ENCODE data around the gene WSCD2.

WSCD2 gene

GRCh38 chr12:108127654-108128053, 1.4 kb upstream of the WSCD2 start:
- DNase-seq (ENCODE audit: low read depth, low spot score), result no peak

DNA sequence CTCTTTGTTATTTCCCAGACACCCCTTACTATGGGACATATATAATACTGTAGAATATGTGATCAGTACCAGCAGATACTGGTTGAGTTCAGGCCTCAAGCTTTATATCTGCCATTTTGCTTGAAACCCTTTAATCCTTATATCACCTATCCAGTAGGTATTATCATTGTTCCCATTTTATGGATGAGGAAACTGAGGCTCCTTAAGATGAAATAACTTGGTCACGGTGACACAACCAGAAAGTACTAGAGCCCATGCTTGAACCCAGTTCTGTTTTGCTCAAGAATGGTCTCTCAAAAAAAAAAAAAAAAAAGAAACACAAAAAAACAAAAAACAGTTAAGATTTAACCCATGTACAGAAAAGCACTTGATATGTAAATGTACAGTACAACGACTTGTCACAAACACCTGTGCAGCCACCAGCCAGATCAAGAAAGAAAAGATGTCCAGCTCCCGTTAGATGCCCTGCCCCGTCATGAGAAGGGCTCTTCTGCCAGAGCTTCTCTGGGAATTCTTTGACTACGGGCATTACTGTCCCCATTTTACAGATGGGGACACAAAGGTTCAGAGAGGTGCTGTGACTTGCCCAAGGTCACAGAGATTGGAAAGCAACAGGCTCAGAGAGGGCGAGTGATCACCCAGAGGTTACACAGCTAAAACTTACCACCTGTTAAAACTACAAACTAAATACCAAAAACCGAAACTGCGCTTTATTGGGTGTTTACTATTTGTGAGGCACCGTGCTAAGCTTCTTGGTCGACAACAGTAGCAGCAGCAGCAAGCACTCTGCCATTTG, 669 bp upstream of the WSCD2 start:
- DNase-seq (ENCODE audit: low read depth, low spot score), result no peak

- no peak for DNase-seq (ENCODE audit: low read depth, low spot score)
Measured at GRCh38 chr12:108131035-108131434, 1.9 kb downstream of the WSCD2 start.

GRCh38 chr12:108131657-108132126, 2.6 kb downstream of the WSCD2 start:
- no peak for DNase-seq (ENCODE audit: low read depth, low spot score)

DNA sequence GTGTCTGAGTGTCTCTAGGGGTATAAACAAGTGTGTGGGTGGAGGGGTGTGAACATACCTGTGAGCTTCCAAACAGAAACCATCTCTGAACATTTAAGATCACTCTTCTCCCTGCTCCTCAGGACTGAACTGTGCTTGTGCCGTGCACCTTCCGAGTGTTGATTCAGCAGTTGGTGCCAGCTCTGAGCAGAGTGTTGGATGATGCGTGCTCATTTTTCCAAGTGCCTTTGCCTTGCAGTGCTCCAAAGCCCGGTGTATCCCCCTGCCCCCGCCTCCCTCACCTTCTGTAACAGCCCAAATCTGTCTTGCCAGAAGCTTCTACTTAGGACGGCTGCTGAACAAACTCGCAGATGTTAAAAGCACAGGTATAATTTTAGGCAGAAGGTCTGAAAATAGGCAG, 4.4 kb downstream of the WSCD2 start:
- no peak for DNase-seq (ENCODE audit: low read depth, low spot score)

- no peak for DNase-seq (ENCODE audit: low read depth, low spot score)
Measured at GRCh38 chr12:108134744-108135143, 5.7 kb downstream of the WSCD2 start.

- DNase-seq (ENCODE audit: low read depth, low spot score), result no peak
Measured at GRCh38 chr12:108135627-108136026, 6.5 kb downstream of the WSCD2 start.

DNA sequence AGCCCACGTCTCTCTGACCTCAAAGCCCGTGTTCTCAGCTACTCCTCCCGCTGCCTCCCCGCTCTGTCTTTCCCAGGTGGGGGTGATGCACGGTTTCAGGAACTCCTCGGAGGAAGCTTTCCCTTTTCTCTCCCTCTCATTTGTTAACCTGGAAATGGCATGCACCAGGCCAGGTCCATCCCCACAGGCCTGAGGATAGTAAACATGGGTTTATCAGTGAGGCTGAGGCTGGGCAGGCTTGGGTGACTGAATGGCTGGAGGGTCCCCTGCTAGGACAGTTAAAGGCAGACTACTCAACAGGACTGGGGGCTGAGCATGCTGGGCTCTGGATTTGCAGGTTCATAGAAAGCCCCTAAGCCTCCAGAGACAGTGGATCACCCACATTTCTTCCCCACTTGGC, 7.6 kb downstream of the WSCD2 start:
- DNase-seq (ENCODE audit: low read depth, low spot score), result no peak

GRCh38 chr12:108139454-108139853, 10.4 kb downstream of the WSCD2 start:
- DNase-seq (ENCODE audit: low read depth, low spot score), result no peak

GRCh38 chr12:108140501-108140900, 11.4 kb downstream of the WSCD2 start:
- no peak for DNase-seq (ENCODE audit: low read depth, low spot score)

DNA sequence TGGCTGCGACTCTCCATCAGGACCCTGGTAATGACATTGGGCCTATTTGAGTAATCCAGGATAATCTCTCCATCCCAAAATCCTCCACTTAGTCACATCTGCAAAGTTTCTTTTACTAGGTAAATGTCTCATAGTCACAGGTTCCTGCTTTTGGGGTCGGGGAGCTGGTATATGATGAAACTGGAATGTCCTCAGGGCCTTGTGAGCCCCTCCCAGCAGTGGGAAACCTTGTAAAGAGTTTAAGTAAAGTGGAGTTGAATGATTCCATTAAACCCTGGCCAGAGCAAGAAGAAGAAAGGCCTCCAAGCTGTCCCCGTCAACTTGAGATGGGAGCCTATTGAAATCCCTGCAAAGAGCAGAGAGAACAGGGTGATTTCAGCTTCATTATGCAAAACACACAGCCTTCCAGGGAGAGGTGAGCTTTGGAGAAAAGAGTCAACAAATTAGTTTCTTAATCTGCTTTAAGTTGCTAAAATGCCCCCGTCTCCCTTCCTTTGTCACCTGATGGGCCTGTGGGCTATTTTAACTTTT, 12.6 kb downstream of the WSCD2 start:
- no peak for DNase-seq (ENCODE audit: low read depth, low spot score)

- DNase-seq (ENCODE audit: low read depth, low spot score), result no peak
Measured at GRCh38 chr12:108143144-108143543, 14.1 kb downstream of the WSCD2 start.

DNA sequence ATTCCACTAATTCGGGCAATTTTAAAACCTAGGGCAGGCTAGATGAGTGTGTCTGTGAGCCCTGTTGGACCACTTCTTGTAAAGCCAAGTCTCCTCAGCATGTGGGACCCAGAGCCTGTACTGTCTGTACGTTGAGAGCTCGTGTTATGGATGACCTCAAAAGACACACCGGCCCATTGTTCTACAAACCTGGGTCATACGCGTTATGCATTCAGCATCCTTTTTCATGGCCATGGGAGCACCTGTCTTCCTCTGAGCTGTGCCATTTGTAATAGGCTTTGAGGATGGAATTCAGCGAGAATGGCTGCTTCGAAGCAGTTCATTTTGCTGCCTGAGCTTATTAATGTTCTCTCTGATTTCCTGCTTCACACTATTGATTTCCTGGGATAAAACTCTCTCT, 15.0 kb downstream of the WSCD2 start:
- no peak for DNase-seq (ENCODE audit: low read depth, low spot score)

GRCh38 chr12:108145011-108145410, 15.9 kb downstream of the WSCD2 start:
- DNase-seq (ENCODE audit: low read depth, low spot score), result no peak

DNA sequence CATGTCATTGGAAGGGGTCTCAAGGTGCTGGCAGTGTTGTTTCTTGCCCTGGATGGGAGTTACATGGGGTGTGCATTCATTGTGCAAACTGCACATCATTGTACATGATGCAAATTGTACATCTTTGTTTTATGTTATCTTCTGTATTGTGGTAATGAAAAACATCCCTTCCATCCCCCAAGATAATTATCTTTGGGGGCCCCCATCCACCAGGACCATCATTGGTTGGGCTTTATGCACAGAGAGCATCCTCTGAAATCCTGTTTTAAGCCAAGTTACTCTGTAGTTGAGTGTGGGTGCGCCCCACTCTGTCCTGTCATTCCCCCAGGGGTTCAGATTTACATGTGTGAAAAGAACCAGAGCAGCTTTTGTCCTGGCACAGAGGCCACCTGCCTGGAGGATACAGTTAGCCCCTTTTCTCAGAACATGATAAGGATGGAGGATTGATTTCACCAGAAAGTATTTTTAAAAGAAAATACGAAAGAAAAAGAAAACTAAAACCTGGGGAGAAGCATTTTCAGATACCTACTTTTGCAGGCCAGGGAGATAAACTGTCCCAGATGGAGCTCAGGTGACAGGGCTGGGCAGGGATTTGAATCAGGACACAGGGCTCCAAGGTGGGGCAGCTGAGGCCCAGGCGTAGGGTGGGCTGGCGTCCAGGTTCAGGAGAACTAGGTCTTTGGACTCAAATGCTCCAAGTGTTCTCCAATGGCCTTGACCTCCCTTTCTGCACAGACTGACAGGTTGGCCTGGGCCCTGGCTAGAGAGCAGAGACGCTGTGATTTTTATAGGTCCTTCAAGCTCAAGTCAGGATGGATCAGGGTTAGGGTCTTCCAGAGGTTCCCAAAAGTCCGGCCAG, 17.2 kb downstream of the WSCD2 start:
- DNase-seq (ENCODE audit: low read depth, low spot score), result no peak

- no peak for DNase-seq (ENCODE audit: low read depth, low spot score)
Measured at GRCh38 chr12:108147279-108147678, 18.2 kb downstream of the WSCD2 start.

DNA sequence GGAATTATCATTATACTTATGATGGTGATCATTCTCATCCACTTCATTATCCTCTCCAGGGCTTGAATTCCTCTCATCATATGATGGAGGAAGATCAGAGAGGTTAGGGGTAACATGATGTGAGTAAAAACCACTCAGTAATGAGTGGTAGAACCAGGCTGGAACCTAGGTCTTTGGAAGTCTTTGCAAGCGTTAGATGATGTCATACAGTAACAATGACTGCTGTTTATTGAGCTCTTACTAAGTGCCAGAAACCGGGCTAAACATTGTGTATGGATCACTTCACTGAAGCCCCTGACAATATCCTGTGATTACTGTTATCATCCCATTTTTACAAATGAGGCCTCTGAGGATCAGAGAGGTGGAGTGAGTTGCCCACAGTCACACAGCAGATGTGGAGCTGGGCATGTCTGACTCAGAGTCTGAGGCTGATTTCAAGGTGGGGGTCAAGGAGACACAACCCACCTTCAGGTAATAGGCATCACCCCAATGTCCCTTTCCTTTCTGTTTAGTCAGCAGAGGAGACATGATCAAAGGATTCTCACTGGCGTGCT, 19.5 kb downstream of the WSCD2 start:
- DNase-seq (ENCODE audit: low read depth, low spot score), result no peak

- no peak for DNase-seq (ENCODE audit: low read depth, low spot score)
Measured at GRCh38 chr12:108150436-108150835, 21.3 kb downstream of the WSCD2 start.

DNA sequence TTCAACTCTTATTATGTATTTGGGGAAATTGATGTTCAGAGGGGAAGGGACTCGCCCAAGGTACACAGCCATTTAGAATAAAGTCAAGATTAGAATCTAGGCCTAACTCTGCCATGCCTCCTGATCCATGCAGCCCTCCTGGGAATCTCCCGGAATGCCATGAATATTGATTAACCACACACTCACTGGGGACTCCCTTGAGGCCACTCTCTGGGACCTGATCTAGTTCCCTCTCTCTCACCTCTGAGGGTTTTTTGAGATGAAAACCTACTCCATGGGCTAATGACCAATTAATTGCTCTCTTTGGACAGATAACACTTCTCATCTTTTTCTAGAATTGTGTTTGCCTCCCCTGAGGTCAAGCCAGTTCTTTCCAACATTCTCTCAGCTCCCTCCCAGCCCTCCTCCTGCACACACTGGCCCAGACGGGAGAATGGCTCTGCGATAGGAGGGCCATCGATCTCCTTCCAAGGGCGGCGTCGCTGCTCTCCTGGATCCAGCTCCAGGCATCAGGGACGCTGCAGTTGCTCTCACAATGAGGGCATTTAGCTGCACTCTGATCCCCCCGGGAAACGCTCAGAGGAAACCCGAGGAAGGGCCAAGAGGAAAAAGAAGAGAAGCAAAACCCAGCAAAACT, 22.6 kb downstream of the WSCD2 start:
- no peak for DNase-seq (ENCODE audit: low read depth, low spot score)

GRCh38 chr12:108152170-108152538, 23.1 kb downstream of the WSCD2 start:
- no peak for DNase-seq (ENCODE audit: low read depth, low spot score)

GRCh38 chr12:108156717-108157116, 27.6 kb downstream of the WSCD2 start:
- no peak for DNase-seq (ENCODE audit: low read depth, low spot score)

Data from activated naive CD8-positive, alpha-beta T cell treated with anti-CD3 and anti-CD28 coated beads, Interleukin-2, amount 50 U/mL, for 16 hours (primary cell).